AG04450 (cell line): Measurements from ENCODE around the gene SH3TC1. TPM values are rescaled to one million over a fixed set of nuclear protein-coding genes. Genes with fewer than 3 reads are reported as not detected.

ENCODE experiments used
- CTCF ChIA-PET: fragments of 300-600, 350-600 bp; formaldehyde crosslinking; extraction: SDS; loops from one replicate; lab custom pipeline; 2022; ENCODE audit warnings: antibody characterized with exemption, inconsistent platforms; lab: Charles Lee
- POLR2A ChIA-PET: fragments of 350-600 bp; formaldehyde crosslinking; extraction: SDS; loops from one replicate; lab custom pipeline; 2021; ENCODE audit warnings: antibody characterized with exemption, inconsistent platforms; lab: Yijun Ruan, JAX
- DNase-seq: peaks from one replicate; pipeline ENCODE4 v3.0.0-alpha.2; 2011; ENCODE audit warnings: low read depth, low spot score
- H3K27ac ChIP-seq: one replicate; pipeline ENCODE4 v1.5.1; 2012; ENCODE audit warnings: low read depth, low read length, control low read depth
- H3K27me3 ChIP-seq: one replicate; pipeline ENCODE4 v1.6.0; 2012; ENCODE audit warnings: low read length; ENCODE audit not compliant: control insufficient read depth, insufficient read depth
- H3K4me3 ChIP-seq: 2 replicates; pipeline ENCODE4 v1.5.1; 2011; ENCODE audit warnings: mild to moderate bottlenecking, low read depth, low read length, control low read depth
- H3K9me3 ChIP-seq: 2 replicates; pipeline ENCODE4 v1.5.1; 2012; ENCODE audit warnings: low read length; ENCODE audit not compliant: control insufficient read depth, insufficient read depth
- polyA plus RNA-seq: library from polyadenylated mRNA; depleted of rRNA; stranded (reverse); fragments of >200 nt; gene quantifications from 2 replicates; pipeline ENCODE4 v1.2.3, GENCODE V29; 2011
- TF ChIP-seq, protein P1 (sequence below): IDR thresholded peaks from 2 replicates; pipeline ENCODE4 v1.5.1; 2011; ENCODE audit warnings: low read depth, low read length, control low read depth, inconsistent platforms

SH3TC1 gene
- polyA plus RNA-seq, 1 experiment = 0.98 TPM

- Histone ChIP-seq H3K9me3 (no peaks in the 10 kb centered on the region; the same call in 1 of the 2 replicates), H3K27ac (no peak overlapping the region), H3K4me3 (no peak overlapping the region), H3K27me3 (no peaks in the 10 kb centered on the region)
- TF ChIP-seq, protein P1, sequence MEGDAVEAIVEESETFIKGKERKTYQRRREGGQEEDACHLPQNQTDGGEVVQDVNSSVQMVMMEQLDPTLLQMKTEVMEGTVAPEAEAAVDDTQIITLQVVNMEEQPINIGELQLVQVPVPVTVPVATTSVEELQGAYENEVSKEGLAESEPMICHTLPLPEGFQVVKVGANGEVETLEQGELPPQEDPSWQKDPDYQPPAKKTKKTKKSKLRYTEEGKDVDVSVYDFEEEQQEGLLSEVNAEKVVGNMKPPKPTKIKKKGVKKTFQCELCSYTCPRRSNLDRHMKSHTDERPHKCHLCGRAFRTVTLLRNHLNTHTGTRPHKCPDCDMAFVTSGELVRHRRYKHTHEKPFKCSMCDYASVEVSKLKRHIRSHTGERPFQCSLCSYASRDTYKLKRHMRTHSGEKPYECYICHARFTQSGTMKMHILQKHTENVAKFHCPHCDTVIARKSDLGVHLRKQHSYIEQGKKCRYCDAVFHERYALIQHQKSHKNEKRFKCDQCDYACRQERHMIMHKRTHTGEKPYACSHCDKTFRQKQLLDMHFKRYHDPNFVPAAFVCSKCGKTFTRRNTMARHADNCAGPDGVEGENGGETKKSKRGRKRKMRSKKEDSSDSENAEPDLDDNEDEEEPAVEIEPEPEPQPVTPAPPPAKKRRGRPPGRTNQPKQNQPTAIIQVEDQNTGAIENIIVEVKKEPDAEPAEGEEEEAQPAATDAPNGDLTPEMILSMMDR = no peak
- ChIA-PET CTCF (interaction anchor here (0.5 kb wide), 1 partner anchor 140 kb away, joined by 3 read pairs; no protein-coding TSS in a partner anchor), POLR2A (interaction anchor here (1.1 kb wide), 1 partner anchor 10 kb away, joined by 8 read pairs; the partner anchor contains the start of gene HTRA3)
- no peak for DNase-seq
Measured at GRCh38 chr4:8259743-8260430, 60.8 kb downstream of the SH3TC1 start.

GRCh38 chr4:8260656-8261111 lies 61.6 kb downstream of the SH3TC1 start:
- TF ChIP-seq, protein P1 = peak; percentile 29; the same call in 1 of the 2 replicates
- no peaks in the 10 kb centered on the region; the same call in 1 of the 2 replicates for H3K9me3 ChIP-seq
- H3K27ac ChIP-seq = peak overlapping the region; percentile 65
- no peak overlapping the region for H3K4me3 ChIP-seq
- peak; percentile 83 for DNase-seq
- CTCF ChIA-PET = interaction anchor here (0.5 to 1.1 kb wide), 3 partner anchors 18 to 139 kb away, joined by 3 to 5 read pairs (median 3); no protein-coding TSS in a partner anchor
- POLR2A ChIA-PET = interaction anchor here (1.0 to 1.1 kb wide), 2 partner anchors 9 to 12 kb away, joined by 8 to 10 read pairs; partner anchors contain the start of gene HTRA3
- no peaks in the 10 kb centered on the region for H3K27me3 ChIP-seq

GRCh38 chr4:8261851-8262535 lies 62.9 kb downstream of the SH3TC1 start:
- Histone ChIP-seq H3K27me3 (no peaks in the 10 kb centered on the region), H3K9me3 (no peaks in the 10 kb centered on the region; the same call in 1 of the 2 replicates), H3K27ac (no peak overlapping the region), H3K4me3 (no peak overlapping the region)
- POLR2A ChIA-PET = no interaction called here
- TF ChIP-seq, protein P1 = no peak
- CTCF ChIA-PET = interaction anchor here (1.0 kb wide), 1 partner anchor 20 kb away, joined by 3 read pairs; no protein-coding TSS in a partner anchor
- no peak for DNase-seq

DNA sequence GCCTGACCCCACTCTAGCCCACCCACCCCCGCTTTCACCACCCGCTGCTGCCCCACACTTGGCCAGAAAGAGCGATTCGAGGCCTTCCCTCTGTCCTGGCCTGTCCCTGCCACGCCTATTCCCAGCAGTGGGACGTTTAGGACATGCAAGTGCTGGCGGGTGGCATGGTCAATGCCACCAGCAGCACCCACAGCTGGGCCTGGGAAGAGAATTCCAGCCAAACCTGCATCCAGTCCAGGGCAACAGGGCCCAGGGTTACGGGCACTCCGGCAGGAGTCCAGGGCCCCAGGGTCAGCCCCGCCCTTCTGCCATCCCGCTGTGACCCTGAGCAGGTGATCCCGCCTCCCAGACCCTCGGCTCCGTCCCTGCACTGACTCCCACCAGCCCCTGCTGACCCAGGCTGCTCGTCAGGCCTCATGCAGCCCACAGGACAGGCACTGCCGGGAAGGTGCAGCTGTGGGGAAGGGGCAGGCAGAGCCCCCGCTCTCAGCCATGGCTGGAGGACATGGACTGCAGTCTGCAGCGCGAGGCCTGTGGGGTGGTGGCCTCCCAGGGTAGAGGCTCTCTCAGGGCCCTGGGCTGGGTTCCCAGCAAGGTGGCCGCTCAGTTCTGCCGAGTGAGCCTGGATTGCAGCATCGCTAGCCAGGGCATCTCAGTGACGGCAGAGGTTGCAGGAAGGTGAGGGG lies 63.7 kb downstream of the SH3TC1 start:
- no peaks in the 10 kb centered on the region; the same call in 1 of the 2 replicates for H3K9me3 ChIP-seq
- no peaks in the 10 kb centered on the region for H3K27me3 ChIP-seq
- ChIA-PET POLR2A (no interaction called here), CTCF (interaction anchor here (1.0 kb wide), 1 partner anchor 21 kb away, joined by 3 read pairs; no protein-coding TSS in a partner anchor)
- no peak for DNase-seq
- no peak overlapping the region for H3K27ac ChIP-seq
- H3K4me3 ChIP-seq = no peak overlapping the region
- TF ChIP-seq, protein P1 = no peak
